ENCODE results near the gene KIF21B.

DNA sequence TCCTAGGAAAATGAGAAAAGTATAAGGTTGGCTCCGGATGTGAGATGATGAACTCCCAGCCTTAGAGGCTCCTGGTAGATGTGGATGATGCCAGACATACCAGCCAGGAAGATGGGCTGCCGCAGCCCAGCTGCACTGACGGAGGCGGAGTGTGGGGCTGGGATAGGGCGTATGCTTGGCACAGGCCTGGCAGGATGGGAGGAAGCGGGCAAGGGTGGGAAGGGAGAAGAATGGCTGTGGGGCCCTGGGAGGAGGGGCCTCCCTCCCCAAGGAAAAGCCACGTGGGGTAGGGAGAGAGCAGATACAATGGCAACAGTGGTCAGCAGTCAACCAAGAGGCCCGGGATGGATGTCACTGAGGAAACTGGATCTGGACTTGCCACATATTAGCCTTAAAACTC lies 41.3 kb upstream of the KIF21B start:
- TF ChIP-seq, protein P1, sequence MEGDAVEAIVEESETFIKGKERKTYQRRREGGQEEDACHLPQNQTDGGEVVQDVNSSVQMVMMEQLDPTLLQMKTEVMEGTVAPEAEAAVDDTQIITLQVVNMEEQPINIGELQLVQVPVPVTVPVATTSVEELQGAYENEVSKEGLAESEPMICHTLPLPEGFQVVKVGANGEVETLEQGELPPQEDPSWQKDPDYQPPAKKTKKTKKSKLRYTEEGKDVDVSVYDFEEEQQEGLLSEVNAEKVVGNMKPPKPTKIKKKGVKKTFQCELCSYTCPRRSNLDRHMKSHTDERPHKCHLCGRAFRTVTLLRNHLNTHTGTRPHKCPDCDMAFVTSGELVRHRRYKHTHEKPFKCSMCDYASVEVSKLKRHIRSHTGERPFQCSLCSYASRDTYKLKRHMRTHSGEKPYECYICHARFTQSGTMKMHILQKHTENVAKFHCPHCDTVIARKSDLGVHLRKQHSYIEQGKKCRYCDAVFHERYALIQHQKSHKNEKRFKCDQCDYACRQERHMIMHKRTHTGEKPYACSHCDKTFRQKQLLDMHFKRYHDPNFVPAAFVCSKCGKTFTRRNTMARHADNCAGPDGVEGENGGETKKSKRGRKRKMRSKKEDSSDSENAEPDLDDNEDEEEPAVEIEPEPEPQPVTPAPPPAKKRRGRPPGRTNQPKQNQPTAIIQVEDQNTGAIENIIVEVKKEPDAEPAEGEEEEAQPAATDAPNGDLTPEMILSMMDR (IDR thresholded peaks at IDR 0.05 in 2 of 3, conservative IDR thresholded peaks at IDR 0.05 in 1 of 3; ENCODE audit: insufficient read depth in 2 of 3, low read depth in 1 of 3, low read length in 3 of 3) = no peak
- TF ChIP-seq RBM22 (IDR thresholded peaks at IDR 0.05; ENCODE audit: low read depth, low read length, poor library complexity, severe bottlenecking) (no peak), ZC3H8 (IDR thresholded peaks at IDR 0.05) (no peak), RBM34 (IDR thresholded peaks at IDR 0.05; ENCODE audit: borderline replicate concordance, insufficient read depth, low read length) (no peak), TAF15 (IDR thresholded peaks at IDR 0.05; ENCODE audit: low read depth, low read length) (no peak), SMC3 (conservative IDR thresholded peaks at IDR 0.05; ENCODE audit: insufficient read depth, low read depth, low read length) (no peak), CREM (IDR thresholded peaks at IDR 0.05; ENCODE audit: low read depth) (no peak), BHLHE40 (IDR thresholded peaks at IDR 0.05; ENCODE audit: low read length) (no peak)
